ELR (cell line): Measurements from ENCODE around the gene FAM174A.
"Not testable (repeated sequence)": the region's sequence is repeated elsewhere in the genome, so short reads cannot be mapped to it uniquely, and the experiment has no call there.

Experiments
- DNase-seq: peaks from one replicate; pipeline ENCODE4 v3.0.0-alpha.2; 2015; ENCODE audit warnings: low read depth

Gene FAM174A

DNA sequence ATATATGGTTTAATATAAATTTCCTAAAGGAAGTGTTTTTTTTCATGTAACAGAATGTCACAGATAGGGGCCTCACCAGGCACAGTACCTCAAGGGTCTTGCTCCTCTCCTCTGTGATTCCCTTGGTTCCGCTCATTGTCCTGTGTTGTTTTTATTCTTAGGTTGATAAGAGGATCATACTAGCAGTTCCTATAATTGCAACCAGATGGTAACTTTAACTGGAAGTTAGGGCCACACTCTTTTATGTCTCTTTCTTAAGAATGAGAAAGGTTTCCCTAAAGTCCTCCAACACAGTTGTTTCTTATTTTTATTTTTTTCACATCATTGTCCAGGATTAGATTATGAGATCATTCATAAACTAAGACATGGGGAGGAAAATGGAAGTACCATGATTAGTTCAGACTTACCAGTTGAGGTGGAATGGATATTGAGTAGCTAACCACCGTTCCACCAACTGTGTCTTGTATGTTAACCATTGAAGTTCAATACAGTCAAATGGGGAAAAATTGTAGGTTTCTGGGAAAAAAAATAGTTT, 41.1 kb downstream of the FAM174A start:
- DNase-seq: no peak

DNA sequence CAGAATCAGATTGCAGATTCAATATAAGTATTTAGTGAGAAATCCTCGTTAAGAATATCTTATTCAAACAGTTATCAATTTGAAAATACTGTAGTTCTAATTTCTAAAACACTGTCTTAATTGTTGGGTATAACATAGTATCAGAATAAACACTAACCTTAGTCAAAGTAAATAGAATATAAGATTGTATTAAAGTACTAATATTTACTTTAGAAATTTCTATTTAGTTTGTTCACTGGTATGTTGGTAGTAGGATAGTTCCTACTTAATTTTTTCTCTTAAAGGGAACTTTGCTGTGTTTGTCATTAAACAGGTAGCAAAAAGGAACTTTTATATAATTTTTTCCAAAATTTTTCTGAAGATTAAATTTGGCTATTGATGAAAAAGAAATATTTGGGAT, 42.3 kb downstream of the FAM174A start:
- DNase-seq: no peak

DNA sequence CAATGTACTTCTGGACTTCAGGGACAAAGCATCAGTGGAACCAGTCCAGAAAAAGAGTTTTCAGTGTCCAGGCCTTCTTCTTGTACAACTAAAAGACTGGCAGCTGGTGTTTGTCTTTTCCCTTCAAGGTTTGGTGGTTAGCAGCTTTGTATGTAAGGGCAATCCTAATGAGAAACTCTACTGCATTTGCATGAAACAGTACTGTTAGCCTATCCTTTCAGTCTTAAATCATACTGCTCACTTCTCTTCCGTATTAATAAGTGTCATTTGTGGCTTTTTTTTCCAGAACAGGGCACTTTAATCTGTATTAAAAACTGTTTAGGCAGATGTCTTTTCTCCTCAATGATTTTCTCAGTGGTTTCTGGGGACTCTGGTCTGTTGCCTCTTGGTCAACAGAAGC, 48.9 kb downstream of the FAM174A start:
- DNase-seq: no peak

DNA sequence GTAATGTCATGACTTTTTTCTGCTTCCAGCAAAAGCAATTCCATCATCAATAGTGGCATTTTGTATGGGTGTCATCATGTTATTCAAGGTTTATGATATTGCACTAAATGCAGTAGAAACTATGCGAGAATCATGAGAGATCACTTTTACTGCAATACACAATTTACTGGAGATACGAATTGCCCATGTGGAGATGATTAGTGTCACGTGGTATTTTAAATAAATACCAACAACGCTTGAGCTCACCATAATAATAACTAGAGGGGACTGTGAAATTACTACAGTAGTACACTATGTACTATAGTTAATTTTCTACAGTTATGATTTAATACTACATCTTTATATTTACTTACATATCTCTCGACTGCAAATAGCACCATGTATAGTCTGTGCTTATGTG, 49.7 kb downstream of the FAM174A start:
- no peak for DNase-seq

DNA sequence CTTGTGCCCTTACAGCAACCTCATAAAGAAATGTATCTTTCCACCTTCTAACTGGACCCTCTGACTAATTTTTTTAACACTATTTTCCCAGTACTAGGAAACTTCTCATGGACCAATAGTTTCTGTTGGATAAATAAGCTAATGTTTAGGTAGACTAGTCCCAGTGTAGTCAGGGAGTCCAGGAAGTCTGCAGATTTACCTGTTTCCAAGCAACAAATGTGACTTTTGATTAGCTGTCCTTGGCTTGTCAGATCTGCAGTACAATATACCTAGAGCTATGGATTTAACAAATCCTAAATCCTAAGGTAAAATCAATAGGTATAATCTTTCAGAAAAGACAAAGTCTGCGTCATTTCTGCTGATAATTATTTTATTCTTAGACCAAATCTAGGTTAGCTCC, 55.7 kb downstream of the FAM174A start:
- no peak for DNase-seq

DNA sequence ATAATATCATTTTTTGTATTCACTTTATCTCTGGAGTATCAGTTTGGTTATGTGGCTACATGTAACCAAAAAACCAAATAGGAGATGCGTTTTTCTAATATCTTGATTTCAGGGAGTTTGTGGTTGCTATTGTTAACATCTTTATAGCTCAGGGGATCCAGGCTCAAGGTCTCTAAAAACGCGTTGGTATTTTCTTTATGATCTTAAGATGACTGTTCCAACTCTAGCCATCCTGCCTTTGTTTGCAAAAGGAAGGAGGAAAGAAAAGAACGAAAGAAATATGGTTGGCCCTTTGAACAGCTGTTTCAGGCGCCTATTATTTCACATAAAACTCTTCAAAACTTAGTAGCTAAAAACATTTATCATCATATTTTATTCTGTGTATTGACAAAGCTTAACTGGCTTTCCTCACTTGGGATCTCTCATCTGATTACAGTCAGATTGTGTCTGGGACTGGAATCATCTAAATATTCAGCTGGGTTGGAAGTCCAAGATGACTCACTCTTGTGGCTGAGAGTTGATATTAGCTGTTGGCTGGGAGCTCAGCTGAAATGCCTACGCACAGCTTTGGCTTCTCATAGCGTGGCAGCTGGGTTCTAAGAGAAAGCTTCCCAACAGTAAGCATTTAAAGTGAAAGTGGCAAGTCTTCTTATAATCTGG, 60.1 kb downstream of the FAM174A start:
- peak; percentile 93 for DNase-seq

DNA sequence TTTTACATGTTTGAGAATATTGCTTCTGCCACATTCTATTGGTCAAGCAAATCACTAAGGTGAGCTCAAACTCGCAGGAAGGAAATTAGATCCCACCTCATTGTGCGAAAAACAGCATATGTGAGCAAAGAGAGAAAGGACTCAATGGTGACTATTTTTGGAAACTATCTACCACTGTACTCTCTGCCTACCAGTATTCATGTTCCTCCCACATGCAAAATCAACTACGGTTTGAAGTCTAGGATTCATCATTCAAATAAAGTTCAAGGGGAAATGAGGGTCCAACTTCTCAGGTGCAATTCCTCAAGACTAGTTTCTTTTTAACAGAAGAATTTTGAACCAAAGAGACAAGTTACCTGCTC, 60.6 kb downstream of the FAM174A start:
- no peak for DNase-seq

DNA sequence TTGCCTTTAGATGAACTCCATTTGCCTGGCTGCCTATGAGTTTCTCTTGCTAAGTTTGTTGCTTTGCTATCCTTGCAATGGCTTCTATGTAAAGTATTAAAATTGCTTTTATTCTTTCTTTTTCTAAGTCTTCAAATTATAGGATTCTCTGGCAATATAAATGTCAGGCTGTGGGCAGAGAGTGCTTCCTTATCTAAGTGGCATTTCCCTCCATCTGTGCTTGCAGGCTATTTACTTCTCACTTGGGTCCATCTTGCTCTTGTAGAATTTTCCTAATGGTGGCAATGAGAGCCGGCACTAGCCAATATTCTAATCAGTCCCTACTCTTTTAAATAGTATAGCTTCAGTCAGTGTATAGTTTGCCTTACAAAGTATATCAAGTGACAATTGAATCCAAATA, 63.3 kb downstream of the FAM174A start:
- DNase-seq: no peak

DNA sequence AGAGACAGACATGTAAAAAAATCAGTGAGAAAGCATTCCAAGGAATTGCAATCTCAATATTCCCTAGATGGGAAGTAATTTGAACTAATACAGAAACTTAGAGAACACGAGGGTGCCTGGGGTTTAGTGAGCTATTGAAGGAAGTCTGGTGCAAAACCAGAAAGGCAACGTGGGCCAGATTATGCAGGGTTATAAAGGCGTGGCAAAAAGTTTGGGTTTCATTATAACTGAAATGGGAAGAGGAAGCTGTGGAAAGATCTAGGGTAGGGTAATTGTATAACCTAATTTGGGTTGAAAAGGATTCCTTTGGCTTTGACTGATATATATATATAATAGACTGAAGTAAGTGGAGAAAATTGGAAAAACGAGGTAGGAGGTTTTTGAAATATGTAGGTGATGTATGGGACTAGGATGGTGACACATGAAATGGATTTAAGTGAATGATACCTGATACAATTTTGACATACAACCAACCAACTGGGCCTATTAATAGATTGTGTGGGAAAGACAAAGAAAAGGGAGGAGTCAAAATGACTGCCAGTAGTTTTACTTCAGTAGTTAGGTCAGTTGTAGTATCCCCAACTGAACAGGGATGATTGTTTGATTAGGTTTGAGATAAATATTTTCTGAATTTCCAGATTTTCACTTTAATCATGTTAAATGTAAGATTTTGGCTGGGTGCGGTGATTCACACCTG, 65.3 kb downstream of the FAM174A start:
- no peak for DNase-seq

DNA sequence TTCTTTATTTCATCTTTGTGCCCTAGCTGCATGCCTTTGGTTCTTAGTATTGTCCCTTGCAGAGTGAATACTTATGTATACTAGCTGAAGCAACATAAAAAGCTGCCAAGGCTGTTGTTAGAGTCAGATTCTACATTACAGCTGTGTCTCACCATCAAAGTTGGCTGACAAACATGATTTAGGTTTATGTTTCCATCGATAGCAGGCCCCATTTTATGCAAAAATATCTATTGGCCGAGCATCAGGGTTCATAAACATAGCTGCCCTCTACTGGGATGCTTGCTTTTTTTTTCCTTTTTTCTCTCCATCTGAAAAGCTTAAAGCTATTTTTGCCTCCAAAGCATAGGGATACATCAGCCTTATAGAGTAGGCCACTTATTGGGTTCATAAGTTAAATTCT, 68.0 kb downstream of the FAM174A start:
- DNase-seq: no peak

DNA sequence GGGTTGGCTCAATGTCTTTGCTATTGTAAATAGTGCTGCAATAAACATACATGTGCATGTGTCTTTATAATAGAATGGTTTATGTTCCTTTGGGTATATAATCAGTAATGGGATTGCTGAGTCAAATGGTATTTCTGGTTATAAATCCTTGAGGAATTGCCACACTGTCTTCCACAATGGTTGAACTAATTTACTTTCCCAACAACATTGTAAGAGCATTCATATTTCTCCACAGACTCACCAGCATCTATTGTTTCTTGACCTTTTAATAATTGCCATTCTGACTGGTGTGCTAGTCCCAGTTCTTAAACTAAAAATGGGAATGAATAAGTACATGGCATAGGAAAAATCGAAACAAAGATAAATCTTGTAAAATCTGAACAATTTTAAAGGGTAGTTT, 68.8 kb downstream of the FAM174A start:
- not testable (repeated sequence) for DNase-seq

DNA sequence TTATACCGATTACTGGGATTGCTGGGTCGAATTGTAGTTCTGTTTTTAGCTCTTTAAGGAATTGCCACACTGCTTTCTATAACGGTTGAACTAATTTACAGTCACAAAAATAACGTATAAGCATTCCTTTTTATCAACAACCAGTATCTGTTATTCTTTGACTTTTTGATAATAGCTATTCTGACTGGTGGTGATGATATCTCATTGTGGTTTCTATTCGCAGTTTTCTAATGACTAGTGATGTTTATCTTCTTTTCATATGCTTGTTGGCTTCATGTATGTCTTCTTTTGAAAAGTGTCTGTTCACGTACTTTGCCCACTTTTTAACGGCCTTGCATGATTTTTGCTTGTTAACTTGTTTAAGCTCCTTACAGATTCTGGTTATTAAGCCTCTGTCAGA, 74.4 kb downstream of the FAM174A start:
- DNase-seq: no peak

DNA sequence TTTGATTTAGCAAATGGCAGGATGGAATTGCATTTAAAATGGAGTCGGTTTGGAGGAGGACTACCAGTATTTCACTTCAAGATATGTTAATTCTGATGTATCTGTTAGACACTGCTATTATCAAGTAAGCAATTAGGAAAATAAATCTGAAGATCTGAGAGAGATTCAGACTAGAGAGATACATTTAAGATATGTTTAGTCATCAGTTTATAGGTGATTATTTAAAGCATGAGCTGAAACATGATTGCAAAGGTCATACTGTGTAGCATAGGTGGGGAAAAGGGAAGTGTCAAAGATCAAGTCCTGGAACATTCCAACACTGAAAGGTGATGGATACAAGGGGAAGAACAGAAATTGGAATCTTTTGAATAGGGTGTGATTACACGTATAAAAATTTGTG, 79.1 kb downstream of the FAM174A start:
- no peak for DNase-seq

DNA sequence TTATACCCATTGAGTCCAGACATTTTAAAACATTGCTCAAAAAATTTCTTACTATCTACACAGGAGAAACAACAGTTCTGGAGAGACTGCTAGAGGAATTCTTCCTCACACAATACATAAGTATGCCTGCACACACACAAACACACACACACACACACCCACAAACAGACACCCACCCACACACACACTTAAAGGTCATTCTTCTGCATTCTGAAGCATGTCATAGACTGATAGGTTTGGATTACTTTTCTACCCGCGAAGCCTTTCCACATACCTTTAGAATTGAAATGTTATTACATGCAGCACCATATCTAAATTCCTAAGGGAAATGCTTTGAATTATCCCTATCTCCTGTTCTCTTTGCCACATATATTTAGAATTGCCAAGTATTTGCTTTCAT, 80.2 kb downstream of the FAM174A start:
- DNase-seq: no peak

DNA sequence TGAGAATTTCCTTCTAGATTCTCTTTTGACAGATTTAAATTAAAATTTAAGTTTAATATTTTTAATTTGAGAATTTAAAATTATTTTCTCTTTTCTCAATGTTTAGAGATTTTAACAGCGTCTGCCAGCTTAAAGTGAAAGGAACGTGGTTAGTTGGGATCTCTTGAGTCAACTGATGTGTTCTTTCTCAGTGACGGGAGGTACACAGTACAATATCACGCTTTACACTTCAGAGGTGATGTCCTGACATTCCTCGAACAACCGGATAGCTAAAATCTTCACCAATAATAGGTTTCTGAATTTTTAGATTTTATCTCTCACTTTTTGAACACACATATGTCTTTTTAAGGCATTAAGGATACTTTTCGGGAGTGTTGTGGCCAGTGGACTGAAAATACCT, 81.1 kb downstream of the FAM174A start:
- peak; percentile 20 for DNase-seq

DNA sequence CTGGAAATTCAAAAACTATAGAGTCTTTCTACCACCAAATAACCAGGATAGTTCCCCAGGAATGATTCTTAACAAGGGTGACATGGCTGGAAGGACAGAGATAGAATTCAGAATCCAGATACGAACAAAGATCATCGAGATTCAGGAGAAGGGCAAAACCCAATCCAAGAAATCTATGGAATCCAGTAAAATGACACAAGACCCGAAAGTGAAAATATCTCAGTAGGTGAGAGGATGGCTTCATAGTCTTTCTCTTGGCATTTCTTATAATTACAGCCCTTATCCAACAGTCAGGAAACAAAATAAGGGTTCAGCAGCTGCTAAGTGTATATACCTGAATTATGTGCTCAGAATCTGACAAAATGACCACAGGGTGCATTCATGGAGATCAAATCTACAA, 81.8 kb downstream of the FAM174A start:
- DNase-seq: no peak

DNA sequence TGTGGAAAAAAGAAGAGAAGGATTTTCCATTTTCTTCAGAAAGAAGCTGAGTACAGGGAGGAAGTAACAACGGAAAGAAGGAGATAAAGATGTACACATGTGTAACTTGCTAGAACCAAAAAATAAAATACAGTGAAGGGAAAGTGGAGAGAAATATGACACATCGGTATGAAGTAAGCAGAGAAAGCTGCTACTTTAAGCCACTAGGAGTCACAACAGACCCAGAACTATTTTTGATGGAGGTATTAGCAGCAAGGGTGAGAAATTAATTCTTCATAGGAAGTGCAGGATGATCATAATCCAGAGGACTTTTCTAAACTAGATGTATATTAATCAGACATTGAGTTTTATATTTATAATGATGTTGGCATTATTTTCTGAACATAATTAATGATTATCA, 88.5 kb downstream of the FAM174A start:
- DNase-seq: peak; percentile 64

DNA sequence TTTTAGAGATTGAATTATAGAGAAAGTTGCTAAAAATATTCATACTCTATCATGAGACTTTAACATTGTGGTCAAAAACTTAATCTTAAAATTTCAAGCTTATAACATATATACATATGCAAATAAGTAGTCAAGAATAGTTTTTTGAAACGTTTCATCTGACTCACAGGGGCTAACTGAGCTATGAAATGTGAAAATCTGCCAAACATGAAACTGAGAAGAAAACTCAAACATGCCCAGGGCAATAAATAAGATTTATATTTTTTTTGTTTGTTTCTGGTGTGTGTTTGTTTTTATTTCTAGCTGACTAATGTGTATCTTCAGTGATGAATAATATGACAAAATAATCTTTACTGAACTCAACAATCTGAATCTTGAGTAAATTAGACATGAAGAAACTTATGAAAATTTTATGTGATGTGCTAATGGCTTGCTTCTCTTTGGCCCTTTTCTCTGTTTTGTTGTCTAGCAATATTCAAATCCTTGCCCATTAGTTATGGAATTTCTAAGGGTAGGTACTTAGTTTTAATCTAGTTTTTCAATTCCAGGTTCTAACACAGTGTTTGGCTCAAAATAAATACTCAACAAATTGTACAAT, 99.9 kb downstream of the FAM174A start:
- DNase-seq: peak; percentile 41
